ENCODE measurements around the gene DNAJC4. TPM values are rescaled to one million over a fixed set of nuclear protein-coding genes. Genes with fewer than 3 reads are reported as not detected.

The DNAJC4 gene
- total RNA-seq, 4 donors from 2014 or later = 13.8 to 30.0 (median 18.9) TPM

DNA sequence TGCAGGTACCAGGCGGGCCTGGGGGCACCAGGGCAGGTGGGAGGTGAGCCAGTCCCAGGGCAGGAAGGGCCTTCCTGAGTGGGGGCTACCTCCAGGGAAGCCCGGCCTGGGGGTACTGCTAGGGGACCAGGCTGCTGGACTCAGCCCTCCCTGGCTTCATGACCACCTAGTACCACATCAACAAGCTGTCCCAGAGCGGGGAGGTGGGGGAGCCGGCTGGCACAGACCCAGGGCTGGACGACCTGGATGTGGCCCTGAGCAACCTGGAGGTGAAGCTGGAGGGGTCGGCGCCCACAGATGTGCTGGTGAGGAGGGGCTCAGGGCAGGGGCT, 11.0 kb upstream of the DNAJC4 start:
- in situ Hi-C loops (cut with MboI; ENCODE audit: low sequenced_read_pairs in 4 of 4) = no loop called here

GRCh38 chr11:64219755-64220154, 10.6 kb upstream of the DNAJC4 start:
- H3K36me3 ChIP-seq = peaks cover 0 to 7% of the 10 kb centered on the region in 2 donors
- no peak for DNase-seq
- no peak overlapping the region for H3K27ac ChIP-seq
- TF ChIP-seq POLR2A (IDR thresholded peaks at IDR 0.05) = no peak
- TF ChIP-seq, protein P1, sequence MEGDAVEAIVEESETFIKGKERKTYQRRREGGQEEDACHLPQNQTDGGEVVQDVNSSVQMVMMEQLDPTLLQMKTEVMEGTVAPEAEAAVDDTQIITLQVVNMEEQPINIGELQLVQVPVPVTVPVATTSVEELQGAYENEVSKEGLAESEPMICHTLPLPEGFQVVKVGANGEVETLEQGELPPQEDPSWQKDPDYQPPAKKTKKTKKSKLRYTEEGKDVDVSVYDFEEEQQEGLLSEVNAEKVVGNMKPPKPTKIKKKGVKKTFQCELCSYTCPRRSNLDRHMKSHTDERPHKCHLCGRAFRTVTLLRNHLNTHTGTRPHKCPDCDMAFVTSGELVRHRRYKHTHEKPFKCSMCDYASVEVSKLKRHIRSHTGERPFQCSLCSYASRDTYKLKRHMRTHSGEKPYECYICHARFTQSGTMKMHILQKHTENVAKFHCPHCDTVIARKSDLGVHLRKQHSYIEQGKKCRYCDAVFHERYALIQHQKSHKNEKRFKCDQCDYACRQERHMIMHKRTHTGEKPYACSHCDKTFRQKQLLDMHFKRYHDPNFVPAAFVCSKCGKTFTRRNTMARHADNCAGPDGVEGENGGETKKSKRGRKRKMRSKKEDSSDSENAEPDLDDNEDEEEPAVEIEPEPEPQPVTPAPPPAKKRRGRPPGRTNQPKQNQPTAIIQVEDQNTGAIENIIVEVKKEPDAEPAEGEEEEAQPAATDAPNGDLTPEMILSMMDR (IDR thresholded peaks at IDR 0.05 in 4 of 5, conservative IDR thresholded peaks at IDR 0.05 in 1 of 5) = no peak
- no peak overlapping the region for H3K4me3 ChIP-seq
- in situ Hi-C loops (cut with MboI; ENCODE audit: low sequenced_read_pairs in 4 of 4) (no loop called here), intact Hi-C loops (cut with DNase I; ENCODE audit: low total_unique reads) (no loop called here)
- H3K9me3 ChIP-seq = no peaks in the 10 kb centered on the region
- H3K27me3 ChIP-seq = no peaks in the 10 kb centered on the region
- peaks cover 6 to 26% of the 10 kb centered on the region in 2 donors for H3K4me1 ChIP-seq
- ATAC-seq = no peak

More for the DNA sequence above, 11.0 kb upstream of the DNAJC4 start:
- DNase-seq (no peak), ATAC-seq (no peak)
- Histone ChIP-seq H3K27ac (no peak overlapping the region), H3K9me3 (no peaks in the 10 kb centered on the region), H3K4me1 (peaks cover 4 to 21% of the 10 kb centered on the region in 2 donors), H3K4me3 (no peak overlapping the region), H3K36me3 (peaks cover 0 to 7% of the 10 kb centered on the region in 2 donors), H3K27me3 (no peaks in the 10 kb centered on the region)
- no peak for TF ChIP-seq POLR2A (IDR thresholded peaks at IDR 0.05)
- TF ChIP-seq, protein P1 (IDR thresholded peaks at IDR 0.05 in 4 of 5, conservative IDR thresholded peaks at IDR 0.05 in 1 of 5) = no peak
- intact Hi-C loops (cut with DNase I; ENCODE audit: low total_unique reads) = no loop called here

- ATAC-seq (no peak), DNase-seq (no peak)
- Histone ChIP-seq H3K27ac (no peak overlapping the region), H3K4me3 (no peak overlapping the region), H3K4me1 (peaks cover 11 to 31% of the 10 kb centered on the region in 2 donors), H3K9me3 (no peaks in the 10 kb centered on the region), H3K27me3 (no peaks in the 10 kb centered on the region), H3K36me3 (peaks cover 0 to 7% of the 10 kb centered on the region in 2 donors)
- in situ Hi-C loops (cut with MboI; ENCODE audit: low sequenced_read_pairs in 4 of 4) = no loop called here
- intact Hi-C loops (cut with DNase I; ENCODE audit: low total_unique reads) = no loop called here
- TF ChIP-seq, protein P1 (IDR thresholded peaks at IDR 0.05 in 4 of 5, conservative IDR thresholded peaks at IDR 0.05 in 1 of 5) = no peak
- TF ChIP-seq POLR2A (IDR thresholded peaks at IDR 0.05) = no peak
These were observed 10.1 kb upstream of the DNAJC4 start for GRCh38 chr11:64220271-64220670.

- intact Hi-C loops (cut with DNase I; ENCODE audit: low total_unique reads) = no loop called here
These were observed 9.6 kb upstream of the DNAJC4 start for GRCh38 chr11:64220798-64221197.

More at GRCh38 chr11:64220798-64221197, 9.6 kb upstream of the DNAJC4 start:
- H3K27ac ChIP-seq = peak overlapping the region in 1 of 4 donors; percentile 95
- H3K9me3 ChIP-seq = no peaks in the 10 kb centered on the region
- no peak for ATAC-seq
- peaks cover 0 to 7% of the 10 kb centered on the region in 2 donors for H3K36me3 ChIP-seq
- TF ChIP-seq POLR2A (IDR thresholded peaks at IDR 0.05) = no peak
- TF ChIP-seq, protein P1 (IDR thresholded peaks at IDR 0.05 in 4 of 5, conservative IDR thresholded peaks at IDR 0.05 in 1 of 5) = no peak
- in situ Hi-C loops (cut with MboI; ENCODE audit: low sequenced_read_pairs in 4 of 4) = no loop called here
- peaks cover 15 to 35% of the 10 kb centered on the region in 2 donors for H3K4me1 ChIP-seq
- no peaks in the 10 kb centered on the region for H3K27me3 ChIP-seq
- DNase-seq = no peak
- no peak overlapping the region for H3K4me3 ChIP-seq
